ENCODE measurements around the gene FMC1. TPM values are rescaled to one million over a fixed set of nuclear protein-coding genes. Genes with fewer than 3 reads are reported as not detected.
A peak's percentile ranks its signal among the peaks of the same experiment; 100 is the strongest.
"Not testable (repeated sequence)": the region's sequence is repeated elsewhere in the genome, so short reads cannot be mapped to it uniquely, and the experiment has no call there.

The FMC1 gene
- total RNA-seq, 2 experiments from 2014 or later = 0.89 to 1.2 TPM

GRCh38 chr7:139329119-139329518, 12.0 kb upstream of the FMC1 start:
- H3K4me3 ChIP-seq (ENCODE audit: low read length) = no peak overlapping the region
- peaks cover 16% of the 10 kb centered on the region for H3K4me1 Mint-ChIP-seq (ENCODE audit: low read depth)
- no peak for ATAC-seq (ENCODE audit: poor library complexity)
- intact Hi-C loops (cut with DNase I, micrococcal nuclease) = no loop called here
- H3K27ac ChIP-seq (ENCODE audit: low read depth in 1 of 2, low read length in 2 of 2) = no peak overlapping the region
- no peaks in the 10 kb centered on the region for H3K9me3 Mint-ChIP-seq
- H3K27ac Mint-ChIP-seq = no peak overlapping the region
- no peak for TF ChIP-seq CTCF (IDR thresholded peaks at IDR 0.05)
- ChIA-PET CTCF (no interaction called here), POLR2A (interaction anchor here (0.6 to 1.6 kb wide), 3 partner anchors 10 to 110 kb away, joined by 3 to 6 read pairs (median 4); partner anchors contain the start of gene LUC7L2)
- no peaks in the 10 kb centered on the region for H3K4me1 ChIP-seq (ENCODE audit: insufficient read depth, low read length)
- no peaks in the 10 kb centered on the region for H3K9me3 ChIP-seq (ENCODE audit: control insufficient read depth in 1 of 2, insufficient read depth in 1 of 2, low read length in 2 of 2)
- DNase-seq = no peak
- no peaks in the 10 kb centered on the region for H3K27me3 Mint-ChIP-seq
- H3K4me3 Mint-ChIP-seq = no peak overlapping the region
- H3K27me3 ChIP-seq (ENCODE audit: control insufficient read depth in 1 of 2, insufficient read depth in 2 of 2, low read length in 2 of 2) = no peaks in the 10 kb centered on the region
- H3K36me3 Mint-ChIP-seq (ENCODE audit: low read depth) = no peaks in the 10 kb centered on the region
- no peaks in the 10 kb centered on the region for H3K36me3 ChIP-seq (ENCODE audit: insufficient read depth, low read length)

GRCh38 chr7:139330333-139331030, 10.7 kb upstream of the FMC1 start:
- Mint-ChIP-seq H3K4me1 (ENCODE audit: low read depth) (peaks cover 16% of the 10 kb centered on the region), H3K36me3 (ENCODE audit: low read depth) (no peaks in the 10 kb centered on the region), H3K27me3 (no peaks in the 10 kb centered on the region), H3K9me3 (no peaks in the 10 kb centered on the region), H3K27ac (peak overlapping the region; percentile 16), H3K4me3 (no peak overlapping the region)
- no peaks in the 10 kb centered on the region for H3K4me1 ChIP-seq (ENCODE audit: insufficient read depth, low read length)
- DNase-seq (peak in 1 of 14 experiments; percentile 26), ATAC-seq (ENCODE audit: poor library complexity) (no peak)
- CTCF ChIA-PET = interaction anchor here (0.6 kb wide), 1 partner anchor 1138 kb away, joined by 3 read pairs; no protein-coding TSS in a partner anchor
- no peaks in the 10 kb centered on the region for H3K27me3 ChIP-seq (ENCODE audit: control insufficient read depth in 1 of 2, insufficient read depth in 2 of 2, low read length in 2 of 2)
- H3K27ac ChIP-seq (ENCODE audit: low read depth in 1 of 2, low read length in 2 of 2) = no peak overlapping the region
- intact Hi-C loops (cut with DNase I, micrococcal nuclease) = loop anchor here in 1 of 2 experiments (10.0 kb wide), 1 partner anchor 436 kb away; no protein-coding TSS in a partner anchor
- POLR2A ChIA-PET = no interaction called here
- no peak for TF ChIP-seq CTCF (IDR thresholded peaks at IDR 0.05)
- H3K4me3 ChIP-seq (ENCODE audit: low read length) = no peak overlapping the region
- H3K9me3 ChIP-seq (ENCODE audit: control insufficient read depth in 1 of 2, insufficient read depth in 1 of 2, low read length in 2 of 2) = no peaks in the 10 kb centered on the region
- H3K36me3 ChIP-seq (ENCODE audit: insufficient read depth, low read length) = no peaks in the 10 kb centered on the region

GRCh38 chr7:139332697-139333359, 8.3 kb upstream of the FMC1 start:
- intact Hi-C loops (cut with DNase I, micrococcal nuclease) = loop anchor here in 1 of 2 experiments (10.0 kb wide), 1 partner anchor 438 kb away; no protein-coding TSS in a partner anchor
- Mint-ChIP-seq H3K27me3 (no peaks in the 10 kb centered on the region), H3K4me1 (ENCODE audit: low read depth) (peaks cover 16% of the 10 kb centered on the region), H3K36me3 (ENCODE audit: low read depth) (no peaks in the 10 kb centered on the region), H3K4me3 (no peak overlapping the region), H3K27ac (no peak overlapping the region), H3K9me3 (no peaks in the 10 kb centered on the region)
- ATAC-seq (ENCODE audit: poor library complexity) = no peak
- H3K9me3 ChIP-seq (ENCODE audit: control insufficient read depth in 1 of 2, insufficient read depth in 1 of 2, low read length in 2 of 2) = no peaks in the 10 kb centered on the region
- H3K27me3 ChIP-seq (ENCODE audit: control insufficient read depth in 1 of 2, insufficient read depth in 2 of 2, low read length in 2 of 2) = no peaks in the 10 kb centered on the region
- no peak for TF ChIP-seq CTCF (IDR thresholded peaks at IDR 0.05)
- POLR2A ChIA-PET = no interaction called here
- H3K4me1 ChIP-seq (ENCODE audit: insufficient read depth, low read length) = no peaks in the 10 kb centered on the region
- no peaks in the 10 kb centered on the region for H3K36me3 ChIP-seq (ENCODE audit: insufficient read depth, low read length)
- CTCF ChIA-PET = no interaction called here
- H3K27ac ChIP-seq (ENCODE audit: low read depth in 1 of 2, low read length in 2 of 2) = no peak overlapping the region
- no peak overlapping the region for H3K4me3 ChIP-seq (ENCODE audit: low read length)
- no peak for DNase-seq

GRCh38 chr7:139333443-139333842, 7.7 kb upstream of the FMC1 start:
- H3K27me3 Mint-ChIP-seq; ATAC-seq (ENCODE audit: poor library complexity); H3K4me1 ChIP-seq (ENCODE audit: insufficient read depth, low read length); DNase-seq; H3K27ac Mint-ChIP-seq; POLR2A ChIA-PET; H3K9me3 Mint-ChIP-seq; H3K27me3 ChIP-seq (ENCODE audit: control insufficient read depth in 1 of 2, insufficient read depth in 2 of 2, low read length in 2 of 2); H3K36me3 Mint-ChIP-seq (ENCODE audit: low read depth); H3K9me3 ChIP-seq (ENCODE audit: control insufficient read depth in 1 of 2, insufficient read depth in 1 of 2, low read length in 2 of 2); H3K4me3 ChIP-seq (ENCODE audit: low read length); CTCF ChIA-PET; H3K36me3 ChIP-seq (ENCODE audit: insufficient read depth, low read length); H3K4me3 Mint-ChIP-seq; H3K27ac ChIP-seq (ENCODE audit: low read depth in 1 of 2, low read length in 2 of 2): not testable (repeated sequence)
- peaks cover 16% of the 10 kb centered on the region for H3K4me1 Mint-ChIP-seq (ENCODE audit: low read depth)
- intact Hi-C loops (cut with DNase I, micrococcal nuclease) = loop anchor here in 1 of 2 experiments (10.0 kb wide), 1 partner anchor 439 kb away; no protein-coding TSS in a partner anchor

All from CD4-positive, alpha-beta T cell (primary cell).